ENCODE measurements around the gene CTBP2.

The CTBP2 gene

DNA sequence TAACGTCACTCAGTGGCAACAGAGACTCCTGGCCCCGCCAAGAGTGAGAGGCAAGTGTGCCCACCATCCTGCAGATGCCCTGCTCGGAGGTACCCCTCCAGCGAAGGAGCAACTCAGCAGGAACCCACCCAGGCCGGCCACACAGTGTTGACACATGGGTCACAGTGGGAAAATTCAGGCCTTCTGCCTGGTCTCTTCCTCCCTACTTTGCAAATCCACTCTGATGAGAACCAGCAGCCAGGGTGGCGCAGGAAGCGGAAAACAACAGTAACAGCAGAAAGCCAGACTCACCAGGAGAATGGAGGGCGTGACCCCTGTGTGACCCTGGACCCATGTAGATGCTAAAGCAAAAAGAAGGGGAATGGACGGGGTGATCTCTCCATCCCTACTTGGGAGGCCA, 53.8 kb downstream of the CTBP2 start:
- no peak for DNase-seq (ENCODE audit: low spot score)

DNA sequence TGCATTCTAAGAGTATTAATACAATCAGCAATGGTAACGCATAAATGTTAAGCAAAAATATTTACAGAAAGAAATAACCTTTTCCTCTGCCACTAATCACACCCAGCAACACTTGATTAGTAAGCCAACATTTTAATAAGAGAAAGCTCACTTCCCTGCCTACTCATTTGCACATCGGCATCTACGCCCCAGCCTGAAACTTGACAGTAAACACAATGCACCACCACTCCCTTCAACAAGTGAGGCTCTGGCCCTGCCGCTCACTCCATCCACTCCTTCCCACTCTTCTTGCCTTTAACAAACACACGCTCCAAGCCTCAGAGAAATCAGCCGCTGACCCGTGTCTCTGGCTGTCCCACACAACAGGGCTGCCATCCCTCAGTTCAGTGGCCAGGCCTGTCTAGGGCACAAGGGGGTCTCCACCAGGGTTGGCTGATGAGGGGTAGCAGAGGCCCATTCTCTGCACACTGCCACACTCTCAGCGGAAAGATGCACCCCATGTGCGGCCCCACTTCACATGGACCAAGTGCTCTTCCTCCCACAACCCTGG, 54.6 kb downstream of the CTBP2 start:
- no peak for DNase-seq (ENCODE audit: low spot score)

DNA sequence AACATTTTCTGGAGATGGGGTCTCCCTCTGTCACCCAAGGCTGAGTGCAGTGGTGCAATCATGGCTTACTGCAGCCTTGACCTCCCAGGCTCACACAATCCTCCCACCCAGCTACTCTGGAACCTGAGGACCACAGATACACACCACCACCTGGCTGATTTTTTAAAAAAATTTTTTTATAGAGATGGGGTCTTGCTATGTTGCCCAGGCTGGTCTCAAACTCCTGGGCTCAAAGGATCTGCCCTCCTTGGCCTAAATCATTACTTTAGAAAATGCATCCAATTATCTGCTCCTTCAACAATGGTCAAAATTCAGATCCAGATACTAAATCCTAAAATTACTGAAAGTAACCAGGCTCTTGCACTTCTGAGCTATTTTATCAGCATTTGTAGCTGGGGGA, 55.2 kb downstream of the CTBP2 start:
- no peak for DNase-seq (ENCODE audit: low spot score)

DNA sequence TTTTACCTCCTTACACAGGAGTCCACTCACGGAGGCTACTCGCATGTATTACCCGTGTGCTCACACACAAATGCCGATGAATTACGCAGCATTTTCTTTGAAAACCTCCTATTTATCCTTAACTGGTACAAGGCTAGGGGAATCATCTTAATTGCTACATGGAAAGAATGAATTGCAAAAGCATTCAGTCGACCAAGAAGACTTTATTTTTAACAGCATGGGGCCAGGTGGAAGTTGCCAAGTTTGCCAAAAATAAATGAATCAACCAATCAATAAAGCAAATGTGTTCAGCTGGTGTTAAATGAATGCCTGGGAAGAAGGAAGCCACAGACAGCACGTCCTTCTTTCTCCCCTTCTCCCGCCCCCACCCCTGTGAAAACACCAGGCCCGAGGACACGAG, 55.8 kb downstream of the CTBP2 start:
- DNase-seq (ENCODE audit: low spot score), result no peak

DNA sequence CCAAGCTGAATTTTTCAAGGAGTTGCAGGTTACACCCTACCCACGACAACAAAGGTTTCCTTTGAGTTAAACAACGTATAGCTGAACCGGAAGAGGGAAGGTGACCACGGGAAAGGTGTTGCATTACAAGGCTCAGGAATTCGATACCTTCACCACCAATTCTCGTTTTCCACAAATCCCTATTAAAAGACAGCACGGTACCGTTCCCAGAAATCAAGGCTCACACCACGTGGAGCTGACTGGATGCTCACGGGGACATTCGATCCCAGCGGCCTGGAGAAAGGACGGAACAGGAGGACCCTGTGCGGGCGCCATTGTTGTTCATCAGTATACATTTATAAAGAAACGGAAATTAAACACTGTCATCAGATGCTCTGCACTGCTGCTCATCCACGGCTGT, 56.4 kb downstream of the CTBP2 start:
- DNase-seq (ENCODE audit: low spot score), result no peak

DNA sequence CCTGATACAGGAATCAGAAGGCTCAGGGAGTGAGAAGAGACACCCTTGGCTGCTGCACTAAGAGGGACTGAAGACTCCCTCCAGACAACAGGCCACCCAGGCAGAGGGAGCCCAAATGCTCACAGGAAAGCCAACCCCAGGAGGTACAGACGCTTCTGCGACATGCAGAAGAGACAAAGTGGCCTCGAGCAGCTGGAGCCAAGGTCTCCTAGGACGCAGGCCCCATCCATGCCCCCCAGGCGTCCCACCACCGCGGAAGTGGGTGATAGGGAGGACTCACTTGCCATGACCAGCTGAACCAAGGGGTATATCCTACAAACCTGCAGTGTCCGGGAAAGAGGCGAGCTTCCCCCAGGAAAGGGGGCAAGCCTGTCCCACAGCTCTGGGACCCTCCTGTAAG, 56.9 kb downstream of the CTBP2 start:
- DNase-seq (ENCODE audit: low spot score), result no peak

DNA sequence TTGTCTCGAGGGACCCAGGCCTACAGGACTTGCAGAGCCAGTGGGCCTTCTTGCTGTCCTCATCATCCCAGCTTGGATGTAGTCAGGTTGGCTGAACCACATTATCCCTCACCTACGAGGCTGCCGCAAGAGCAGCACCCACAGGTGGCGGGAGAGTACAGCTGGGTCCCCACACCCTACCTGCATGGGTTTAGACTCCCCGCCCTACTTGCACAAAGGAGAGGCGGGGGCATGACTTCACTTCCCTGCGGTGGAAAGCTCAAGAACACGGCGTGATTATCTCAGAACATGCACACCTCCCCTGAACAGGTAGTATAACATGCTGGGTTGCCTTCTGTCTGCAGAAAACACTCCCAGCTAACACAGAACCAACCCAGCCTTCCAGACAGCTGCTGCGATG, 57.5 kb downstream of the CTBP2 start:
- DNase-seq (ENCODE audit: low spot score), result no peak

DNA sequence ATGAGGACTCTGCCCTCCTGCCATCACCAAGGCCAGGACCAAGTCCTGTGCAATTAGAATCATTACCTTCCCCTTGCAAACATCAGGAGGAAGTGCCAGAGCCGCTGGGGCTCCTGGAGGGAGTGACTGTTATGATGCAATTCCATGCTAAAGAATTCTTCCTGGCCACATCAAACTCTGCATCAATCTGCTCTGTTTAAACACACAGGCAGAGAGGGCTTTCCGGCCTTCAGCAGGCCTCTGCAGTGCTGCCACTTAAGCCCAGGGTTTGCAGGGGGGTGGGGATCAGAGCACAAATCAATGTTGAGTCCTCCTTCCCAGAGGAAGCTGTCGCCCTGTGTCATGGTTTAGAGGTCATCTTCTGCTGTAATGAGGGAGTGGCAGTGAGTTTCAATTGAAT, 58.1 kb downstream of the CTBP2 start:
- no peak for DNase-seq (ENCODE audit: low spot score)

DNA sequence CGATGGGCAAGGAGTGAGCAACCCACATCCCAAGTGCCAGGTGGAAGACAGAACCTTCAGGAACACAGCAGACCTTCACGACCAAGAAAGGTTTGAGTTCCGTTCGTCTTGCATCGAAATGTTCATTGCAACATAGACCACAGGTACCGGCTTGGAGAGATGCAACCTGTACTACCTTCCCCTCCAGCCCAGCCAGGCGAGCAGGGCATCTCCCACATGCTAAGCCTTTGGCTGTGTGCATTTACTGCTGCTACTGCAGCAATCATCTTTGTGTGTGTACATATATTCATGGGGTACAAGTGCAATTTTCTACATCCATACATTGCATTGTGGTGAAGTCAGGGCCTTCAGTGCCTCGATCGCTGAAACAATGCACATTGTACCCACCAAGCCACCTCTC, 58.8 kb downstream of the CTBP2 start:
- DNase-seq (ENCODE audit: low spot score), result no peak

DNA sequence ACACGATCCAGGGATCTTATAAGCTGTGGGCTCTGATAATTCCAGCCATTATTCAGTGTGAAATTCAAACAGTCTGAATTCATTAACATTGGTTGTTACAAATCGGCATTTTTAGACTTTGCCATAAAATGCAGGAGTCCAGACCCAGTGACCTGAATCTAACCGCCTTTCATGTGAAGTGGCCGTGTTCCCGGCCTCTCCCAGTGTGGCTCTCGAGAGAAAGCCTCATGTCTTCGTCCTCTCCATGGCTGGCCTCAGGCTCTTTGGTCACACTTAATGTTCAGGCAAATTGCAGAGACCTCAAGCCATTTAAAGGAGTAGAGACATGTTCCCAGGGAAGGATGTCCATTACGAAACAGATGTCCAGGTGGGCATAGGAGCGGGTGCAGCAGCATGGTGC, 59.3 kb downstream of the CTBP2 start:
- DNase-seq (ENCODE audit: low spot score), result no peak

DNA sequence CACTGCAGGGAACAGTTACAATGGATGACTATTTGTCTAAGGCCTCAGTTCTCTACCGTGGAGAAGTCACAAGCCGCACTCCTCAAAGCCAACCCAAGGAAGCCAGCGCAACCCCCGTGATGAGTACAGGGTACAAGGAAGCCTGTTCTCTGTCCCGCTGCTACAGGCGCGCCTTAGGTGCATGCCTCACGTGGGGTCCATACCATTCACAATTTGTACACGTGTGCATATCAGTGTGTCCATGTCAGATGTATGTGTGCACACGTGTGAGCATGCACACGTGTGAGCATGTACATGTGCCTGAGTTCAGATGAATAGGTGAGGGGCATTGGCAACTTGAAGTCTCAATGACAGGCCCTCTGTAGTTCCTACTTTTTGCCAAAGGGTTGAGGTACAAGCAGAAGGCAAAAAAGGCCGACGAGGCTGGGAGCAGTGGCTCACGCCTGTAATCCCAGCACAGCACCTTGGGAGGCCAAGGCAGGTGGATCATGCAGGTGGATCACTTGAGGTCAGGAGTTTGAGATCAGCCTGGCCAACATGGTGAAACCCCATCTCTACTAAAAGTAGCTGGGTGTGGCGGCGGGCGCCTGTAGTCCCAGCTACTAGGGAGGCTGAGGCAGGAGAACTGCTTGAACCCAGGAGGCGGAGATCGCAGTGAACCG, 62.8 kb downstream of the CTBP2 start:
- no peak for DNase-seq (ENCODE audit: low spot score)

DNA sequence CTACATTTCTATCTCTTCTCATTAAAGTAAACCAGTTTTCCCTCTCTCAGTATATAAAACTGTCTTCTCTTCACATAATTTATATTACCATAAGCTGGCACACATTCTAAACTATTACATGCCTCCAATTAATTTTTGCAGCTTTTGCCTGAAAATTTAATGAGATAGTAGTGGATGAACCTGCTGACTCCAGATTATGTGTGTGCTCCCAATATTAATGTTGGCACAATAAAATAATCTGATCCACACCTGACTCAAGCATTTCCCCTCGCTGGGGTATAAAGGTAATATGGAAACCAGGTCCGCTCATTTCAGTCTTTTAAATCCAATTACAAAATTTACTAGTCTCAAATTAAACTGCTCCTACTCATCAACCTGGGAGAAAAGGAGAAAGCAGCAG, 63.4 kb downstream of the CTBP2 start:
- DNase-seq (ENCODE audit: low spot score), result no peak

DNA sequence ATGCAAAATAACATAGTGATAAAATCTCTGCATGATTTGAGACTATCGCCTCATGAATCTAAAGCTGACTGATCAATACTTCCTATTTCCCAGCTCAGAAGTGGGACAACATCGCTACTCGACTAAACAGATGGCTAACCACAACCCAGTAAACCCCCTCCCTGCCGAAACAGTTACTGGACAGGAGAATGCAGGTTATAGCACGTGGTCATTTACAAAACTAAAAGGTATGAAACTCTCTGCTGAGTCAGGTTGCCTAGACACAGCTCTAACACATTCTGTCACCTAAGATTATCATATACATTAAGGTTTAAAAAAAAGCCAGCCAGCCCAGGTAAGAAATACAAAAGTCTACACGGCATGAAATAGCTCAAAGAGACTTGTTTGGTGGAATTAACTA, 64.0 kb downstream of the CTBP2 start:
- DNase-seq (ENCODE audit: low spot score), result no peak

DNA sequence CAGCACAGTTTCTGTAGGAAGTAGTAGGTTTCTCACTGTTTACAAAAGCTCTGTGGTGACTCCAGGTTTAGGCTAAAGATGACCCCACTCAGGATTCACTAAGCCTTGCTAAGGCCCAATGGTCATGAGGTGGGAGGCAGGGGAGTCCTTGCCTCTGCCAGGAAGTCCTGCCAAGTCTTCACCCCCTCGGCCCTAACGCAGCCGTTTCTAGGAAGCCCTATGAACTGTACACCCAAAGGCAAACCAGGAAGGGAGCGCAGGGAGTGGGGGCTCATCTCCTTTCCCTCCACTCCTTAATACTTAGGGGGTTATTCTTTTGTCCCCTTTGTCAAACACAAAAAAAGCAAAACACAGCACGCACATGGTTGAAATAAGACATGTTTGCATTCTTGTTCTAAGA, 64.6 kb downstream of the CTBP2 start:
- no peak for DNase-seq (ENCODE audit: low spot score)

DNA sequence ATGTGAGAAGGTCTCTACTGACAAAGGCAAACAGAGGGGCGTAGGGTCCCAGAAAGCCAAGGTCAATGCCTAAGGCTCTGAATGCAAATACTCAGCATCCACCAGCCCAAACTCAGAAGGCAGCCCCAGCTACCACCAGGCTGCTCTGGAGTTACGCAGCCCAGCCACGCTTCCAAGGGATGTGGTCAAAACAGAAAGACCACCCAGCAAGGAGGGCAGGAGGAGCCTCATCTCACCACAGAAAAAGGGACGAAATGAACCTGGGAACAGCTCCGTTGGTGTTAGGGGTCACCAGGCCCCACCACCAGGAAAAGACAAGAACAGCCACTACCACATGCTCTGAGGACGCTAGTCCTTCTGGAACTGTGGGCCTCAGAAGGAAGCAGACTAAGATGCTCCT, 65.1 kb downstream of the CTBP2 start:
- DNase-seq (ENCODE audit: low spot score), result no peak

DNA sequence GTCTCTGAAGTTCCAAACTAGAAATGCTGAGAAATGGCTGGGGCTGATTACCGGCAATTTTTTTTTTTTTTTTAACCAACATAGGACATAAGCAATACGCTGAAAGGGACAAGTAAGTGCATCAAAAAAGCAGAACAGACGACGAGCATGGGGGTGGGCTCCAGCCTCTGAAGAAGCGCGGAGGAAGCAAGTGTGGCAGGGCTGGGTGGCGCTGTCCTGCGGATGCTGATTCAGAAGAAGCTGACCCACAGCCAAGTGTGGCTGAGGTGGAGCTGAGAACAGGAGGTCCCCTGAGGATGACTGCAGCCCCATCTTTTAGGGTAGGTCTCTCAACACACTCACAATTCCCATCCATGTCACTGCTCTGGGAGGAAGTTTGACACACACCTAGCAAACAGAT, 65.6 kb downstream of the CTBP2 start:
- DNase-seq (ENCODE audit: low spot score), result no peak

DNA sequence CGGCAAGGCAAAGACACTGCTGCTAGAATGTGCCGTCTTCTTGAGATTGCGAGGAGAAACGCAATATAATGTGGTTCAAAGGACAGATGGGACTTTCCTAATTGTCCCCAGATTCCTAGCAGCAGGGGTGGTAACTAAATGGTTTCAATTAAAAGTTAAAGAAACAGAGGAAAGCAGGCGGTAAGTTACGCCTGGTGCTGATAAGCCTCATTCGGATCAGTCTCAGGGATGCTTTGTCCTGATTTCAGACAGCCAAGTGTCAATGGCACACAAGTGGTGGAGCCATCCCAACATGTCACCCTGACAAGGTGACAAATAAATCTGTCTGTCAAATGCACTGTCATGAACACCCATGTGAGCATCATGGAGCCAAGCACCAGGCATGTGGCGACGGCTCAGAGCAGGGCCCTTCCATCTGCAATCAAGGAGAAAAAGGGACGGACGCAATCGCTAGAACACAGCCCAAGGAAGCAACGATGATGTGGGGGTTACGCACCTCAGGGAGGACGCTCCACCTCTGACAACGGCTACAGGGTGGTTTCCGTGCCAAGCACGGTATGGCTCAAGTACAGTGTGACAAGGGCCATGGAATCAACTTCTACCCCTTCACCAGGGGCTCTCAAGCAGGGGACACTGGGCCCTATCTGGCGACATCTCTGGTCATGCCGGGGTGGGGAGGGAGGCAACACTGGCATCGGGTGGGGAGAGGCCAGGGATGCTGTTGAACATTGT, 66.2 kb downstream of the CTBP2 start:
- DNase-seq (ENCODE audit: low spot score), result no peak

DNA sequence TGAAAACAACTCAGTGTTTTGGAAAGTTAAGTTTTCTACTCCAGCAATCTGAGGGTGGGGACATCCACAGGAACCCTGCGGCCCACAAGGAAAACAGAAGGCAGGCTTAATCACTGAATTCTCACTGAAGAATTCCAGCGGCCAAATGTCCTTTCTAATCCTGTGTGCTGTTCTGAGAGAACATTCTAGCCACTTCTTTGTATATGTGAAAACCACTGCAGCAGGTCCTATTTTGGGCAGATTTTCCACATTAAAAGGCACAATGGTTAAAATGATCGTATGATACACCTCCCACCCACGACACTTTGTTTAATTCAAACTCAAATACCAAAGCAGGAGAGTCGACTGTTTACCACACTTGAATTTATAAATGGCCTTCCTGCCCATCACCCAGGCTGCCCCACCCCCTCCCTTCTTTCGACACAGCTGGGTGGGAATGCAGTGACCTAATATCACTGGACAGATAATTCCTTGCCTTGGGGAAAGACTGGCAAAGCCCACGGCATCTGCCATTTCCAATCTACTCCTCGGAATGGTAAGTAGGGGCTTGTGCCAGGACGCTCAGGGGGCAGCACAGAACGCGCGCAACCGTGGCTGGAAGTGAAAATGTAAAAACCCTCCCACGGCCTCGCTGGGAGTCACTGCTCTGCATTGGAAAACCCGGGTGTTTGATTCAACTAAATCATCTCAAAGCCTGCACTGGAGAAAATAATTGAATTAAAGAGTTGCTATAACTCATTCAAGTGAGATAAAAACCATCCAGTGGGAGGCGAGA, 67.0 kb downstream of the CTBP2 start:
- DNase-seq (ENCODE audit: low spot score), result no peak

DNA sequence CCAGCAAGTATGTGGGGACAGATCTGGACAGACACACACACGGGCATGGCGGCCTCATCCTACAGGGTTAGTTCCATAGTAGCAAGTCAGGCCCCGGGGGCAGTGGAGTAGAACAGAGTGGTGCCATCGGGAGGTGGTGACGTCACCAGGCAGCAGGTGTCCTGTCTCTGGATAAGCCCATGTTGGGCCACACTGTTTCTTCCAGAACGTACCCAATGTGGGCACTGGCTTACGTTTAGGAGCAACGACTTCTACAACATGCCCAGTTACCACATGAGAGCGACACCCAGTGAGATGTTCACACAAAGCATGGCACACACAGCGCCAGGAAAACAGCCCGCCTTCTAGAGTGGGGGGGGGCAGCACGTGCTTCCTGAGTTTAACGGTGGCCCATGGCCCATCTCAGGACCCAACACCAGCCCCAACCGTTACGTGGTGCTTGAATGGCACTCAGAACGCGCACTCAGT, 67.8 kb downstream of the CTBP2 start:
- DNase-seq (ENCODE audit: low spot score), result no peak

DNA sequence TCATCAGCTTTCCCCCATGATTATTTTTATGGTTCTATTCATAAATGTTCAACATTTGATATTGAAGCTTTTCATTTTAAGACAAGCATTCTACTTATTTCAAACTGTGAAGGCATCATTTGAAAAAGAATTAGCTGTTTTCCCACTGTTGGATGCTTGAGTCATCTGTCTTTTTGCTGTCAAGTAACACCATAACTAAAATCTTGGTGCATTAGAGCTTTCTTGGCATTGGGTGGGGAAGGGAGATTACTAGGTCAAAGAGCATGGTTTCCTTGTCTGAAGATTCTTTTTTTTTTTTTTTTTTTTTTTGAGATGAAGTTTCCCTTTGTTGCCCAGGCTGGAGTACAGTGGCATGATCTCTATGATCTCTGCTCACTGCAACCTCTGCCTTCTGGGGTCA, 68.5 kb downstream of the CTBP2 start:
- no peak for DNase-seq (ENCODE audit: low spot score)

DNA sequence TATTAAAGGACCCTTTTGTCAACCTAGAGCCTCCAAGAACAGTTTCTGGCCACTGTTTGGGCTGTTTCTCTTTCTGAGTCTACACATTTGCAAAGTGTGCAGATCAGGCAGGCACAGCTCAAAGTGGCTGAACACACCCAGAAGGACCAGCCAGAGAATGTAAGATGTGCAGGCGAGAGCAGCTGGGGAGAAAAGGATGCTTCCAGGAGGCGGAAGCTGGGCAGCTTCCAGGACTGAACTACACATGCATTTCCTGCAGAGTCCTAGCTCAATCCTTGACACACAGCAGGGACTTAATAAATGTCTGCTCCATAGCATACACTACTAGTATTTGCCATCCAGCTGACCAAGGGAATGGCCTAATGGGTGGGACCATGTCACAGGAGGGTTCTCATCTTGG, 70.9 kb downstream of the CTBP2 start:
- no peak for DNase-seq (ENCODE audit: low spot score)

DNA sequence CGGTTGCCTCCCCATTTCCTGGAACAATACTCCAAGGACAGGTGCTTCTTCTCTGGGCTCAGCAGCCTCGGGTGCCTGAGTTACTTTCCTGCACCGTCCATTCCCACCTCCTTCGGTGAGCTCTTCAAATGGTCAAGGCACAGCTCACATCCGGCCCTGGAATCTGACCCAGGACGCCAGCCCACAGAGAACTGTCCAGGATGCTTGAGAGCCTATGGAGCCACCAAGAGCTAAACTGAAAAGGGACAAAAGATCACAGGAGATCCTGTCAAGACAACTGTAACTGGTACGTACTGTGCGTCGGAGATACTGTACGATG, 72.5 kb downstream of the CTBP2 start:
- DNase-seq (ENCODE audit: low spot score), result no peak

Measured in D341Med (cell line).